GM23248 (cell line): ENCODE results near the gene ACACA. TPM values are rescaled to one million over a fixed set of nuclear protein-coding genes. Genes with fewer than 3 reads are reported as not detected.

Source experiments
- DNase-seq: peaks from one replicate; pipeline ENCODE4 v3.0.0-alpha.2; 2015
- H2AFZ ChIP-seq: fragments of 200-600 bp; sonication (generic); 2 replicates; pipeline ENCODE4 v1.6.1; 2016; ENCODE audit warnings: antibody characterized with exemption
- H3F3A ChIP-seq: fragments of 200-600 bp; sonication (generic); 2 replicates; pipeline ENCODE4 v1.6.1; 2016; ENCODE audit warnings: mild to moderate bottlenecking, antibody characterized with exemption, mixed run types; ENCODE audit not compliant: insufficient read depth
- H3K27ac ChIP-seq: fragments of 200-600 bp; sonication (generic); 2 replicates; pipeline ENCODE4 v1.5.1; 2016; ENCODE audit warnings: mild to moderate bottlenecking
- H3K27me3 ChIP-seq: fragments of 200-600 bp; sonication (generic); replicated peaks from 2 replicates; pipeline ENCODE4 v1.6.1; 2016; ENCODE audit warnings: mild to moderate bottlenecking; ENCODE audit not compliant: insufficient read depth
- H3K36me3 ChIP-seq: fragments of 200-600 bp; sonication (generic); 2 replicates; pipeline ENCODE4 v1.6.1; 2016; ENCODE audit warnings: low read depth, mild to moderate bottlenecking
- H3K4me1 ChIP-seq: fragments of 200-600 bp; sonication (generic); 2 replicates; pipeline ENCODE4 v1.6.1; 2016; ENCODE audit warnings: mild to moderate bottlenecking; ENCODE audit not compliant: insufficient read depth
- H3K4me2 ChIP-seq: fragments of 200-600 bp; sonication (generic); one replicate; pipeline ENCODE4 v1.6.1; 2016; ENCODE audit warnings: mild to moderate bottlenecking; ENCODE audit not compliant: unreplicated experiment
- H3K4me3 ChIP-seq: fragments of 200-600 bp; sonication (generic); 2 replicates; pipeline ENCODE4 v1.5.1; 2016; ENCODE audit warnings: mild to moderate bottlenecking
- H3K79me2 ChIP-seq: fragments of 200-600 bp; sonication (generic); 2 replicates; pipeline ENCODE4 v1.6.1; 2016; ENCODE audit warnings: mild to moderate bottlenecking; ENCODE audit not compliant: insufficient read depth
- H3K9ac ChIP-seq: fragments of 200-600 bp; sonication (generic); 2 replicates; pipeline ENCODE4 v1.6.1; 2016; ENCODE audit warnings: mild to moderate bottlenecking
- H3K9me2 ChIP-seq: fragments of 200-600 bp; sonication (generic); 2 replicates; pipeline ENCODE4 v1.6.1; 2016; ENCODE audit warnings: mixed run types, mild to moderate bottlenecking, moderate library complexity; ENCODE audit not compliant: insufficient read depth
- H3K9me3 ChIP-seq: fragments of 200-600 bp; sonication (generic); one replicate; pipeline ENCODE4 v1.6.1; 2017; ENCODE audit warnings: low read depth
- H4K20me1 ChIP-seq: fragments of 200-600 bp; sonication (generic); 2 replicates; pipeline ENCODE4 v1.6.0; 2016; ENCODE audit not compliant: insufficient read depth
- EZH2 ChIP-seq: fragments of 200-600 bp; sonication (generic); IDR thresholded peaks from 2 replicates; pipeline ENCODE4 v1.6.1; 2018; ENCODE audit warnings: antibody characterized with exemption, mild to moderate bottlenecking; ENCODE audit not compliant: insufficient read depth, poor library complexity, severe bottlenecking
- EZH2phosphoT487 ChIP-seq: fragments of 200-600 bp; sonication (generic); IDR thresholded peaks from 2 replicates; pipeline ENCODE4 v1.6.1; 2018; ENCODE audit warnings: antibody characterized with exemption, moderate library complexity, mild to moderate bottlenecking, low read depth; ENCODE audit not compliant: insufficient read depth
- WGBS, 2 experiments: methylation state at CpG; one replicate each; pipeline ENCODE4 v1.1.6; 2015 to 2017; ENCODE audit warnings: low lambda C conversion rate in 2 of 2, low coverage in 1 of 2; ENCODE audit errors: missing lambda C conversion rate in 2 of 2; 5-methylcytosine and 5-hydroxymethylcytosine counted together
- in situ Hi-C: fragments of 300-500 bp; cut with MboI; formaldehyde crosslinking; loops from 2 replicates; pipeline ENCODE4 v1.15.0; 2020
- polyA plus RNA-seq: library from polyadenylated mRNA; unstranded; fragments of >200 nt; fragmentation: Nextera tagmentation; extraction: Ambion mirVana; gene quantifications from 2 replicates; pipeline ENCODE4 v1.2.1, GENCODE V29; 2016
- total RNA-seq: library from RNA; depleted of rRNA; stranded (reverse); fragments of >200 nt; shearing (Covaris generic); gene quantifications from 2 replicates; pipeline ENCODE4 v1.2.3, GENCODE V29; 2014

The ACACA gene
- total and polyA plus RNA-seq, 2 experiments from 2014 or later: 10.2 to 21.9 TPM

GRCh38 chr17:37259030-37259735, 147.5 kb downstream of the ACACA start:
- peak; percentile 65 for DNase-seq
- H3K4me1 ChIP-seq: 0 out of 2 replicates have a peak, but pooled peaks cover 9% of the 10 kb centered on the region
- H2AFZ ChIP-seq: no peak overlapping the region
- H3K9ac ChIP-seq: no peak overlapping the region
- 99 to 100% methylated on average over 3 of the region's 3 CpGs for WGBS, 2 experiments
- H3K9me3 ChIP-seq: no peaks in the 10 kb centered on the region
- H3K4me3 ChIP-seq: no peak overlapping the region
- H3K4me2 ChIP-seq: no peak overlapping the region
- H3K27ac ChIP-seq: no peak overlapping the region
- H3K79me2 ChIP-seq: no peaks in the 10 kb centered on the region
- no peaks in the 10 kb centered on the region for H3K27me3 ChIP-seq
- no peaks in the 10 kb centered on the region for H3K9me2 ChIP-seq
- no peaks in the 10 kb centered on the region for H3F3A ChIP-seq
- no peaks in the 10 kb centered on the region for H4K20me1 ChIP-seq
- in situ Hi-C loops: no loop called here
- peaks cover 23% of the 10 kb centered on the region for H3K36me3 ChIP-seq
- no peak for TF ChIP-seq EZH2
- TF ChIP-seq EZH2phosphoT487: no peak

GRCh38 chr17:37256627-37257026, 150.0 kb downstream of the ACACA start:
- no peak overlapping the region for H3K4me2 ChIP-seq
- no peaks in the 10 kb centered on the region for H3K9me2 ChIP-seq
- no peak overlapping the region for H3K4me3 ChIP-seq
- WGBS, 2 experiments: 83 to 93% methylated on average over 1 of the region's 1 CpG
- peaks cover 10% of the 10 kb centered on the region for H3K36me3 ChIP-seq
- TF ChIP-seq EZH2 (no peak), EZH2phosphoT487 (no peak)
- no peak for DNase-seq
- H3F3A ChIP-seq: no peaks in the 10 kb centered on the region
- H3K9me3 ChIP-seq: no peaks in the 10 kb centered on the region
- 0 out of 2 replicates have a peak, but pooled peaks cover 9% of the 10 kb centered on the region for H3K4me1 ChIP-seq
- H4K20me1 ChIP-seq: no peaks in the 10 kb centered on the region
- H2AFZ ChIP-seq: no peak overlapping the region
- H3K27ac ChIP-seq: no peak overlapping the region
- in situ Hi-C loops: no loop called here
- no peaks in the 10 kb centered on the region for H3K79me2 ChIP-seq
- H3K27me3 ChIP-seq: no peaks in the 10 kb centered on the region
- H3K9ac ChIP-seq: no peak overlapping the region

- no peak for DNase-seq
- Histone ChIP-seq H3K79me2 (no peaks in the 10 kb centered on the region), H3K9ac (no peak overlapping the region), H3K27ac (no peak overlapping the region), H3K27me3 (no peaks in the 10 kb centered on the region), H3F3A (no peaks in the 10 kb centered on the region), H3K4me3 (no peak overlapping the region), H3K36me3 (peaks cover 10% of the 10 kb centered on the region), H3K4me1 (no peaks in the 10 kb centered on the region), H3K4me2 (no peak overlapping the region), H2AFZ (no peak overlapping the region), H3K9me3 (no peaks in the 10 kb centered on the region), H4K20me1 (no peaks in the 10 kb centered on the region), H3K9me2 (no peaks in the 10 kb centered on the region)
- TF ChIP-seq EZH2phosphoT487 (no peak), EZH2 (no peak)
- in situ Hi-C loops: no loop called here
- 83 to 84% methylated on average over 5 of the region's 5 CpGs for WGBS, 2 experiments
Observed at GRCh38 chr17:37255432-37255831, 151.2 kb downstream of the ACACA start.

GRCh38 chr17:37247825-37248224, 158.8 kb downstream of the ACACA start:
- no peak for DNase-seq
- Histone ChIP-seq H3K4me2 (no peak overlapping the region), H3K27me3 (no peaks in the 10 kb centered on the region), H3K79me2 (no peaks in the 10 kb centered on the region), H3K9me2 (no peaks in the 10 kb centered on the region), H3K27ac (no peak overlapping the region), H3F3A (no peaks in the 10 kb centered on the region), H3K4me1 (no peaks in the 10 kb centered on the region), H2AFZ (no peak overlapping the region), H3K36me3 (peaks cover 25% of the 10 kb centered on the region), H4K20me1 (no peaks in the 10 kb centered on the region), H3K4me3 (no peak overlapping the region), H3K9me3 (no peaks in the 10 kb centered on the region), H3K9ac (no peak overlapping the region)
- TF ChIP-seq EZH2: no peak
- TF ChIP-seq EZH2phosphoT487: no peak
- WGBS, 2 experiments: 97 to 98% methylated on average over 4 of the region's 4 CpGs
- in situ Hi-C loops: loop anchor here (25.0 kb wide), 1 partner anchor 611 kb away; no protein-coding TSS in a partner anchor
